ENCODE results near the gene C3orf38.
"Not testable (repeated sequence)": the region's sequence is repeated elsewhere in the genome, so short reads cannot be mapped to it uniquely, and the experiment has no call there.

Gene C3orf38

GRCh38 chr3:88166419-88166971 is 16.7 kb downstream of the C3orf38 start:
- no peak for DNase-seq

DNA sequence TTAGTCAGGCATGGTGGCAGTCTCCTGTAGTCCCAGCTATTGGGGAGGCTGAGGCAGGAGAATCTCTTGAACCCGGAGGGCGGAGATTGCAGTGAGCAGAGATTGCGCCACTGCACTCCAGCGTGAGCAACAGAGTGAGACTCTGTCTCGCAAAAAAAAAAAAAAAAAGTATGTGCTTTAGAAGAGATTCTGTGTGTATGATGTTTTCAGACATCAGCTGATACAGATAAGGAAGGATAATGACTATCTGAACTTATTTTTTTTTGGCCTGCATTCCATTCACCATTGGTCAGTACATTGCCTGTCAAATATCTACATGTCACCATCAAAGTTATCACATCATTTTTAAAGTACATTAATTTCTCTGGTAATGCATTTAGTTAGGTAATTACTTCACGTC is 17.4 kb downstream of the C3orf38 start:
- DNase-seq, result no peak

DNA sequence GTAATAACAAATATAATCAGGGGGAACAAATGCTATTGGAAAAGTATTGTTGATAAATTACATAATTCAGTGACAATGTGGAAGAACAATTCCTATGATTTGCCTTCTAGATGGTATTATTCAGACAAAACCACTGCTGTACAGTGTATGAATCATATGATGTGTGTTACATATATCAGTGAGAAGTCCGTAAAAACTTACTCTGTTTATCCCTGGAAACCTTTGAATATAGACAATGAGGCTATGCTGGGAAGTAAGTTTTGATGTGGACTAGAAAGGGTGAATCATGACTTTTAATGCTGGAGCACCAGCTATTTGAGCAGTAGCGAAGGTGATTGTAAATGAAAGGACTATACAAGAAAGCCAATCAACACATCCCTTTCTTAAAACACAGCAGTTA is 17.9 kb downstream of the C3orf38 start:
- DNase-seq, result no peak

GRCh38 chr3:88168171-88168570 is 18.4 kb downstream of the C3orf38 start:
- no peak for DNase-seq

DNA sequence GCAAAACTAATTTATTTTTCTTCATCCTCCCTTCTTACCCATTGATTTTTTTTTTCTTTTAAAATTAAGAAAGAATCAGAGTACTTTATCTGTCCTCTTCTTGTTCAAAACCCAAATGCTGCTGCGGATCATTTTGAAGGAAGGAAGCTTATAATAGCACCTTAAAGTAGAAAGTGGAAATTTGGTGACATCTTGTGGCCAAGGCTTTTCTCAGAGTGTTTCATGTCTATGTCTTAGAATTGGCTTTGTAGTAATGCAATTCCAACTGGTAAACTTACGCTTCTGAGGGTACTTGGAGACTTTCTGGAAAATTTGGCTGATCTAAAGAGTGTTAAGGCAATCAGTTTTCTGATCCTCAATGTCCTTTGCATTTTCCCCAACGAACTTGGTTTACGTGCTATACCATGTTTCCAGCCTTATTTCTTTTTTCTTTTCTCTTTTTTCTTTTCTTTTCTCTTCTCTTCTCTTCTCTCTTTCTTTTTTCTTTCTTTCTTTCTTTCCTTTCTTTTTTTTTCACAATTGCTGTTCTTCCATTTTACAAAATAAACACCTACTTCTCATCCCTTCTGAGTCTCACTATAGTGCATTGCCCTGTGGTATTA is 30.7 kb downstream of the C3orf38 start:
- DNase-seq, result peak; percentile 55

- DNase-seq, result not testable (repeated sequence)
Observed at GRCh38 chr3:88182165-88182918, 32.6 kb downstream of the C3orf38 start.

- DNase-seq, result no peak
Observed at GRCh38 chr3:88188436-88188835, 38.7 kb downstream of the C3orf38 start.

- DNase-seq, result no peak
Observed at GRCh38 chr3:88189361-88189810, 39.6 kb downstream of the C3orf38 start.

GRCh38 chr3:88191872-88192409 is 42.2 kb downstream of the C3orf38 start:
- DNase-seq, result no peak

- DNase-seq, result no peak
Observed at GRCh38 chr3:88192631-88193030, 42.9 kb downstream of the C3orf38 start.

- DNase-seq, result no peak
Observed at GRCh38 chr3:88195951-88196434, 46.2 kb downstream of the C3orf38 start.

DNA sequence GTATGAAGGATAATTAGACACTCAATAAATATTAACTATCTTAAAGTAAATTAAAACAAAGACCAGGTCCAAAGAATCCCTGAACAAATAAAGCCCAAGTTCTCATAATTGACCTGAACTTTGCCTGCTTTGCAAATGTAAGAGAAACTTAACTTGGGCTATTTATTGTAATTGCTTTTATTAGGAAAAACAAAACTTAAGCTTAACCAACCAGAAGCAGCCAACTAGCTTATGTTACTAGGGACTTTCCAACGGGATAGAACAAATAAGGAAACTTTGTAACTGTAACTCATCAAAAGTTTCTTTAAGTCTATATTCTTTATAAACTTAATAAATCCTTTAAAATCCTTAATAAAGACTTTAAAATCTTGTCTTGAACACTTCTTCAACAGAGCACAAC is 48.4 kb downstream of the C3orf38 start:
- no peak for DNase-seq

DNA sequence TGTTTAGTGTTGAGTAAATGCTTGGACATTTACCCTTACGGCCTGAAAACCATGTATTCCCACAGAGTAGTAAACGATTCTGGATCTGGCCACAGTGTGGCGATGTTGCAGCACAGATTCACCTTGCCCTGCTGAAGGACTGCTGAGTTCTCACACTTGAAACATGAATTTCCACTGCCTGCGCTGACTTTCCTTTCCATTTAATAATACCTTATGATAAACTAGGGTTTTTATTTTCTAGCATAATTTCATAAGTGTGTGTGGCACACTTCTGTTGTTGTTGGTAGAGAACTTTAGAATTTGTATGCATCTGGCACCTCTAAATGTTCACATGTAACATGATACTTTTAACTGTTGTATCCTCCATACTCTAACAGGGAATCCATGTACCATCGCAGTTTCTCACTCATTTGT is 53.9 kb downstream of the C3orf38 start:
- peak; percentile 75 for DNase-seq

Measured in NCI-H82 (cell line).